Cardiac fibroblast (primary cell): Measurements from ENCODE around the gene PDGFB.
A peak's percentile ranks its signal among the peaks of the same experiment; 100 is the strongest.

Experiments
- DNase-seq, 2 donors: peaks; one replicate each; pipeline versions ENCODE4 v3.0.0 to v3.0.0-alpha.2; 2010; ENCODE audit warnings: low read depth in 2 of 2
- H3K4me3 ChIP-seq, 2 donors: replicated peaks in 1 of 2; 1 replicate in 1 of 2; 2 replicates in 1 of 2; pipeline ENCODE4 v1.5.1; 2011; ENCODE audit warnings: low read depth in 2 of 2, low read length in 2 of 2, mild to moderate bottlenecking in 2 of 2, moderate library complexity in 1 of 2
- TF ChIP-seq, protein P1 (sequence below): IDR thresholded peaks from one replicate; pipeline ENCODE4 v1.5.1; 2011; ENCODE audit warnings: low read depth, mild to moderate bottlenecking, low read length, inconsistent platforms

The PDGFB gene

DNA sequence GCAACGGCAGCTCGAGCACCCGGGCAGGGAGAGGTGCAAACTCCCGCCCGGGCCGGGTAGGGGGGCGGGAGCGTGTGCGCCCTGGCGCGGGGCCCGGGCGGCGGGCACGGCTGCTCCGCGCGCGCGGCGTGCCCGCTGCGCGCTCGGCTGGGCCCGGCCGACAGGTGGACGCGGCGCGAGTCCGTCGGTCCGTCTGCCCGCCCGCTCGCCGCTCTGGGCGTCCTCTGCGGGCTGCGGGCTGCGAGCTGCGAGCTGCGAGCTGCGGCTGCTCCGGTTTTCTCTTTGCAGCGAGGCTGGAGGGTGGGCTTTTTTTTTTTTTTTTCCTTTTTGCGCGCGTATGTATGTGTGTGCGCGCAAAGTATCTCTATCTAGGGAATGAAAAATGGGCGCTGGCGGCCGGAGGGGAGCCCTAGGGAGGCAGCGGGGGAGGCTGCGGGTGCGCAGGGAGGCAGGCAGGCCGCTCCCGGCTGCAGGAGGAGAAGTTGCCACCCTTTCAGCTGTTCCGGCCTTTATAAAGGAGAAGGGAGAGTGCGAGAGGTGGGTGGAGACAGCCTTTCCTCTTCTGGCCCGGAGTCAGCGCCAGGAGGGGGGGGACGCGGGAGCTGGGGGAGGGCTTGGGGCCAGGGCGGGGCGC lies at the start of gene PDGFB:
TSS of gene PDGFB (minus strand) at position 487 of the 634 bp plus-strand sequence. CDS start 1,019 bp downstream, outside the sequence.
- TF ChIP-seq, protein P1, sequence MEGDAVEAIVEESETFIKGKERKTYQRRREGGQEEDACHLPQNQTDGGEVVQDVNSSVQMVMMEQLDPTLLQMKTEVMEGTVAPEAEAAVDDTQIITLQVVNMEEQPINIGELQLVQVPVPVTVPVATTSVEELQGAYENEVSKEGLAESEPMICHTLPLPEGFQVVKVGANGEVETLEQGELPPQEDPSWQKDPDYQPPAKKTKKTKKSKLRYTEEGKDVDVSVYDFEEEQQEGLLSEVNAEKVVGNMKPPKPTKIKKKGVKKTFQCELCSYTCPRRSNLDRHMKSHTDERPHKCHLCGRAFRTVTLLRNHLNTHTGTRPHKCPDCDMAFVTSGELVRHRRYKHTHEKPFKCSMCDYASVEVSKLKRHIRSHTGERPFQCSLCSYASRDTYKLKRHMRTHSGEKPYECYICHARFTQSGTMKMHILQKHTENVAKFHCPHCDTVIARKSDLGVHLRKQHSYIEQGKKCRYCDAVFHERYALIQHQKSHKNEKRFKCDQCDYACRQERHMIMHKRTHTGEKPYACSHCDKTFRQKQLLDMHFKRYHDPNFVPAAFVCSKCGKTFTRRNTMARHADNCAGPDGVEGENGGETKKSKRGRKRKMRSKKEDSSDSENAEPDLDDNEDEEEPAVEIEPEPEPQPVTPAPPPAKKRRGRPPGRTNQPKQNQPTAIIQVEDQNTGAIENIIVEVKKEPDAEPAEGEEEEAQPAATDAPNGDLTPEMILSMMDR: no peak
- peak; percentile 42 to 51 for DNase-seq
- peak within 1 kb of the TSS; percentile 53 to 65 for H3K4me3 ChIP-seq

DNA sequence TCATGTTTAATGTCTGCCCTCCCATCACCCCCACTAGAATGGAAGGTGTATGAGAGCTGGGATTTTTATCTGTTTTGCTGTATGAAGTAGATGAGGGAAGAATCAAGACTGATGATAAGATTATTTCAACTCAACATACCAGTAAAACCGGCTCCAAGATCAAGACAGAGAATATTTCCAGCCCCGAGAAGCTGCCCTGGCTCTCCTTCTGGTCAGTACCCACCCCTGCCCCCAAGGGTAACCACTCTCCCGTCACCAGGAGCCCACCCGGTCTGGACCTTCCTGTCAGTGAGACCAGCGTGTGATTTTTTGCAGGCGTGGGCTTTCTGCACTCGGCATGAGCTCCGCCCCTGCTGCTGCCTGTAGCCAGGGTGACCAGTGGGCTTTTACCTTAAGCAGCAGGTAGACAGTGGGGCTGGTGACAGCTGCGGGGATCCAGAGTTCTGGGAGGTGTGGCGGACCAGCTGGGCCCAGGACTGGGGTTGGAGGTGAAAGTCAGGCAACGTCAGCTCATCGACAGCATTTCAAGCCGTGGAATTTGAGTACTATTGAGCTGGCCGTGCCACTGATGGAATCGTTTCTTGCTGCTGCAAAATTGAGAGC lies 49.1 kb upstream of the PDGFB start:
- H3K4me3 ChIP-seq: no peak overlapping the region
- no peak for DNase-seq
- TF ChIP-seq, protein P1: no peak

DNA sequence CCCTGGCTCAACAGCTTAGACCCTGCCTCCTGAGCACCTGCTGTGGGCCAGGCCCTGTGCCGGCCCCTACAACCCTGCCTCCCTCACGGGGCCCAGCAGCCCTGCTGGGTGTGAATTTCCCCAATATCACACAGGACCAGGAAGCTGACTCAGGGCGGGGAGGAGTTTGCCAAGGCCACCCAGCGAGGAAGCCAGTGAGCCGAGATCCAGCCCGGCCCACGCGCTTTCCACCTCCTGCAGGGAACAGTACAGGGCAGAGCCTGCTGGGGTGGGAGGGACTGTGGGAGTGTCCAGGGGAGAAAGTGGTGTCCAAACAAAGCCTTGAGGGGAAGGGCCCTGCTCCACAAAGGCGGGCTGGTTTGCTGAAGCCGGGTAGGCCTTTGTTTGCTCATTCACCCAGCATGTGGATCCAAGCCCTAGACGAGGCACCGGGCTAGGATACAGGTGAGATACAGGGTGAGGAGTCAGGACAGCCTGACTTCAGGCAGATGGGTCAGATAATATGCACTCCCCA lies 47.8 kb upstream of the PDGFB start:
- TF ChIP-seq, protein P1: no peak
- peak; percentile 93 to 97 for DNase-seq
- no peak overlapping the region for H3K4me3 ChIP-seq

DNA sequence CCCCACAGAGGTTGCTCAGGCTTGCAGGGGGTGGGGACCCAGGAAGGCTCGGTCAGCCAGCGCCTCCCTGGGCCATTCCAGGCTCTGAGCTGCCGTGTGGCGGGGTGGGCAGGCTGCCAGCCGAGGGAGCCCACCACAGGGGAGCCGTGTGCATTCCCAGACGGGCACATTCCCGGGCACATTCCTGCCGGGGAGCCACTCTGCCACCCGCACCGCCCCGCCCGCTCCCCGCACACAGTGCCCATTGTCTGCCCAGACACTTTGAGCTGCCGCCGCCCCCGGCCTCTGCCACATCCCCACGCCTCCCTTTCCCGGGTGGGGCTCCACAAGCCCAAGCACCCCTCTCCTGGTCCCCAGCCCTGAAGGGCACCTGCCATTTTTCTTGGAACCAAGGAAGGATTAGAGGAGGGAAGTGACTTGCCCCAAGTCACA lies 47.3 kb upstream of the PDGFB start:
- H3K4me3 ChIP-seq: no peak overlapping the region
- TF ChIP-seq, protein P1: no peak
- no peak for DNase-seq

DNA sequence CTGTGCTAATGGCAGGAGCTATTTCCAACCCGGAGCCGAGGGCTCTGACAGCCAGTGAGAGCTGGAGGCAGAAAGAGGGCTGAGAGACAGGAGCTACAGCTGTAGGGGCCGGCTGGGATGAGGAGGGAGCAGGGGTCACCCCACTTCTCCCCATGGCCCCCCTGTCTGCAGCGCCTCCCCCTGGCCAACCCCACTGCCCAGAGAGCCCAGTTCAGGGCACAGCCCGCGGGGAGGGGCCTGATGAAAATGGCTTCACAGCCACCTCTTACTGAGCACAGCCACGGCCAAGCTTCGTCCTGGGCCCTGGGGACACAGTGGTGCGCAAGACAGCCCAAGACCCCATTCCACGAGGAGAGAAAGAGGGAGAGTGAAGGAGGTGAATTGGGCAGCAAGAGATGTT lies 46.7 kb upstream of the PDGFB start:
- DNase-seq: no peak
- TF ChIP-seq, protein P1: no peak
- no peak overlapping the region for H3K4me3 ChIP-seq

DNA sequence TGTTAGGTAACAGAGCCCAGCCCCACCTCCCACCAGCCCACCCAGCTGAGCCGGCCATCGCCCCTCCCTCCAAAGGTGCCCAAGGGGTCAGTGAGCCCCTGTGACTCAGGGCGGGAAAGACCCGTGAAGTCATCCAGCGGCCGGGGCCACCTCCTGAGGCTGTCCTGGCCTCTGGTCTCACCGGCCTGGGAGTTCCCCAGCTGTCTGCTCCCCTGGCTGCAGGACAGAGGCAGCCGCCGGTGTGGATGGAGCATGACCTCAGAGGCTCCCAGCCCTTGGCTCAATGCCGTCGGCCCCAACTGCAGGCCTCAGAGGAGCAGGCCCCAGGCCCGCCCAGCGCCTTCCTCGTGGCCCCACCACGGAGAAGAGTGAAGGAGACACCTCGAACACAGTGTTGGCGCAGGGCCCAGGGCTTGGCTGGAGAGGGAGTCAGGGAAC lies 46.0 kb upstream of the PDGFB start:
- TF ChIP-seq, protein P1: no peak
- DNase-seq: peak; percentile 59 to 82

More for the DNA sequence above, 46.0 kb upstream of the PDGFB start:
- H3K4me3 ChIP-seq: no peak overlapping the region
